GM10847 (cell line): ENCODE data around the gene C14orf39.

Source experiments
- POLR2A ChIP-seq: IDR thresholded peaks from 2 replicates; pipeline ENCODE4 v1.6.1; 2011; ENCODE audit not compliant: insufficient read length; ENCODE audit errors: extremely low read depth

The C14orf39 gene, protein sequence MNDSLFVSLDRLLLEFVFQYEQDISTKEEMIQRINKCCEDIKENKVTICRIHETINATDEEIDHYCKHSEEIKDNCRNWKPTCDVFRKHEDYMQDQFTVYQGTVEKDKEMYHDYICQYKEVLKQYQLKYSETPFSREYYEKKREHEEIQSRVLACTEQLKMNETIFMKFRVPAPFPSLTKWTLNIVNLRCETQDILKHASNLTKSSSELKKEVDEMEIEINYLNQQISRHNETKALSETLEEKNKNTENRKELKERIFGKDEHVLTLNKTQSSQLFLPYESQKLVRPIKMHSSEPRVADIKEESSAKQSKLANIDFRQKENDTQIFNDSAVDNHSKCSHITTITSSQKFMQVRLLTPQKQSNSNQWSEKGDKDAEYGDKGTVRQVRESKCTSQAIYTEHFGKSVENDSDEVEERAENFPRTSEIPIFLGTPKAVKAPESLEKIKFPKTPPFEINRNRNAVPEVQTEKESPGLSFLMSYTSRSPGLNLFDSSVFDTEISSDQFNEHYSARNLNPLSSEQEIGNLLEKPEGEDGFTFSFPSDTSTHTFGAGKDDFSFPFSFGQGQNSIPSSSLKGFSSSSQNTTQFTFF

DNA sequence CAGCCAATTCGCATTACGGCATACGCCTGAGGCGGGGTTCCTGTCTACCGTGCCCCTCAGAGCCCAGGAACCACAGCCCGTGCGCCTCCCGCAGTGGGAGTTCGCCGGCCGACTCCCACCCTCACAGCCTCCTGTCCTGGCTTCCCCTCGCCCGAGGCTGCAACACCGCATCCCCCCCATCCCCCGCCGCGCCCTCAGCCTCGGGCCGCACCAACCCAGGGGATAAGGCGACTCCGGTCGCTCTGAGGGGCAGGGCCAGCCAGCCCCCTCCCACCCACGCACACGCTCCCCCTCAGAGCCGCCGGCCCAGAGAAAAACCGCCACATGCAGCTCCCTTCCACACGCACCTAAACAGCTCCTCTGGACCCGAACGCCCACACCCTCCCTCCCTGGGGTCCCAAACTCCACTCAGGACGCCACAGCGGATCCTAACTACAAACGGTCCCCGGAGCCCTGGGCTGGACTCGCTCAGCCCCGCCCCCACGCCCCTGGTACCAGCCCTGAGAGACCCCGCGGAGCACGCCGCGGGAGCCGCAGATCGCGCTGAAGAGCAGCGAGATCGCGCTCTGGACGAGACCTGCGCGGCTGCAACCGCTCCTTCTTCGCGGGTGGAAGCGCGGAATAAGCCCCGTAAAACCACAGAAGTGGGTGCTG, at the start of gene C14orf39:
TSS of gene C14orf39 (minus strand) at position 466 of the 654 bp plus-strand sequence. CDS start 985 bp downstream, outside the sequence.
- TF ChIP-seq POLR2A: no peak

DNA sequence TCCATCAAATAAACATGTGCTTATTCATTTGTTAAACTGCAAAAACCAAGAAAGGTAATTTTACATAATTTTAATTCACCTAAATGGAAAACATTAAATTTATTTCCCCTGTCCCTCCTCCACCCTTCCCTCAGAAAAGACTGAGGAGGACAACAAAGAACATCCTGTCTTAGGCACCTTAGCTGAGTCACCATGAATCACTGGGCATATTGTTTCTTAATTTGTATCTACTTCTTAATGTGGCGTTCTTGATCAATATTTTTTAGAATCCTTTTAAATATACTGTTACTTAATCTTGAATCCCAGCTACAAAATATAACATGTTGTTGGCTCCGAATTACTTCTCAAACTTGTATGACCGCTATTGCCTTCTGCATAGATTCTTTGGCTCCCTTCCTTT, 46.6 kb upstream of the C14orf39 start:
- no peak for TF ChIP-seq POLR2A

DNA sequence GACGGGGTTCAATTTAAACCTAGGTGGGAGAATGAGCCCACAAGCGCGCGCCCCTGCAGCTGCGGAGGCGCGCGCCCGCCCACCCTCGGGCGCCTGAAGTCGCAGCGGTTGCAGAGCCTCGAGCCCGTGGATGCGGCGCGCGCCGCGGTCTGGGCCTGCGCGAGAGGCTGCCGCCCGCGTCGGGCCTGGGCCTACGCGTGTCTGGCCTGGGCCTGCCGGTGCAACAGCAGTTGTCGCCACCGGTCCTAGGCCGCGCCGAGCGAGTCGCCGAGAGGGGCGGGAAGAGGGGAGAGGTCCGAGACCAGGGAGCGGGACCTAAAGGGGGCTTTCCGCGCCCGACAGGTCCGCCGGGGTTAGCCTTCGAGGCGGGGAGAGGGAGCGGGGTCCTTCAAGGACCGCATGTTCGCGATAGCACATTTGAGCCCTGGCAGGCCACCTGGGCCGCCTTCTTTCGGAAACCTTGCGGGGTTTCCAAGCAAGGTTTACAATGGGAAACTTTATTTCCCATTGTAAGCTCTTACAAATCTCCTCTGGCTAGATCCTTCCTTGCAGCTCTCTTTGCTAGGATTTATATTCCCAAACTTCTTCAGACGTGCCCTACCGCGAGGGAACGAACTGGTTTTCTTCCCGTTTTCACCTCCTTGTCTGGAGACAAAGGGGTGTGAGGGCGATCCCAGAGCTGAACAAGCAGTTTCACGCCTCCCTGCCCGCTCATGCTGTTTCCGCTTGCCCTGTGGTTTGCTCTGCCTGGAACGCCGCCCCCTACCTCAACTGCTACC, 29.8 kb upstream of the C14orf39 start:
- TF ChIP-seq POLR2A: no peak

DNA sequence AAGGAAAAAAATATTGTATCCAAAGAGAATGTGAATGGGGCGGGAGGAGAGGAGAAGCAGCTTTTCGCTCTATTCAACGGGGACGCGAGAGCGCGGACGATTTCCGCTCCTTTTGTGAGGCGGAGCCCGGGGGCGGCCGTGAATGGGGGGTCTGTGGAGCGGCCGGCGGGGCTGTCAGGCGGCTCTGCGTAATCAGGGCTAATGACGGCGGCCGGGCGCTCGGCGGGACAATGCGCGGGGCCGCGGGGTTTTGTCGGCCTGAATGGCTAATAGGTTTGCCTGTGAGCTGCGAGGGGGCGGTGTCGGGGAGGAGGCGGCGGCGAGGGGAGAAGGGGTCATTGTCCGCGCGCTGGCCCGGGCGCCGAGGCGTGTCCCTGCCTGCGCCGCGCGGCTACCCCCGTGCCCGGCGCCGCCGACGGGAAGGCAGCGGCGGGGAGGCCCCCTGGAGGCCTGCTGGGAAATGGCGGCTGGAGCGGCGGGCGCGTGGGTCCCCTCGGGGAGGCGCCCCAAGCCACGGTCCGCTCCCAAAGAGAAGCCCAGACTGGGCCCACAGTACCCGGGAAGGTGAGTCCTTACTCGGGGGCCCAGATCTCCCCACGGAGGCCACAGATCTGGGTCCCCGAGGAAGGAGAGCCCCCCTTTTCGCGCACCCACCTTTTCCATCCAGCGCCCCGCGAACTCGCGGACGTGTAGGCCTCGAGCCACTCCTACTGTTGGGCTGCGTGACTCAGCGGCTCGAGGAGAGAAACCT, 29.1 kb upstream of the C14orf39 start:
- TF ChIP-seq POLR2A: no peak

DNA sequence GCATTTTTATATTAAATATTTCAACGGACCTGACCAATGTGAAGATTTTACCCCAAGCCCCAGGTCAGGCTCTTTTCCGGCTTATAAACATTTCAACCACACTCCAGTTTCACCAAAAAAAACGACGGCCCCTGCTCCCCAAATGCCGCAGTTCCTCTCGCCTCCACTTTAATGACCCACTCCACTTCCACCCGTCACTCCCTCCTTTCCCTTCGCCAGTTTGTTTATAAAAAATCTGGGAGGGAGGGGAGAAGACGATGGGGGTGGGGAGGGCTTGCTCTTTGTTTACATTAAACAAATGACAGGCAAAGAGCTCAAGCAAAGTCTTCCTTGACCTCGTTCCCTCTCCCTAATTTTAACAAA, 28.5 kb upstream of the C14orf39 start:
- no peak for TF ChIP-seq POLR2A

DNA sequence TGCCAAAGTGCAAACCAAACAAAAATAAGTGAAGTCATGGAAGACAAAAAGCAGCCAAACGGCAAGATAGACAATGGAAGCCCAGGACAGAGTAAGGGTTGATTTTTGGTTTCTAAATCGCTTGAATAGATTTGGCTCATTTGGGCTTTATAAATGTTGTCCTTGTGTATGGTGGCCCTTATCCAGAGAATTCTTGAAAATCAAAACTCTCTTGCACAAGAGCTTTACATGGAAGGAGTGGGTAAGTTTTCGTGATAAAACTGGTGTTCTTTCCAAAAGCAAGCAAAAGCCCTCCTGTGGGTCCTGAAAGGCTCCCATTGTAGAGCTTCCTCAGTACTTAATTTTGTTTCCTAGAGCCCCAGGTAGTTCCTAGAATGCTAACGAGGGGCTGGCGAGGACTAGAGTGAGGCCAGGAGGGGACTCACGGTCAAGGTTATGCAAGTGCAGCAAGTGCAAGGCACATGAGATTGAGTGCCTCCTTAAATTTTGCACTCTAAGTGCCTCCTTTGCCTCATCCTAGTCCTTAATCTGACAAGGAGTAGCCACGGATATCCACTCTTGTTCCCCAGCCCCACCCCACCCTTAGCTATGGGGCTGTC, 27.2 kb upstream of the C14orf39 start:
- no peak for TF ChIP-seq POLR2A

DNA sequence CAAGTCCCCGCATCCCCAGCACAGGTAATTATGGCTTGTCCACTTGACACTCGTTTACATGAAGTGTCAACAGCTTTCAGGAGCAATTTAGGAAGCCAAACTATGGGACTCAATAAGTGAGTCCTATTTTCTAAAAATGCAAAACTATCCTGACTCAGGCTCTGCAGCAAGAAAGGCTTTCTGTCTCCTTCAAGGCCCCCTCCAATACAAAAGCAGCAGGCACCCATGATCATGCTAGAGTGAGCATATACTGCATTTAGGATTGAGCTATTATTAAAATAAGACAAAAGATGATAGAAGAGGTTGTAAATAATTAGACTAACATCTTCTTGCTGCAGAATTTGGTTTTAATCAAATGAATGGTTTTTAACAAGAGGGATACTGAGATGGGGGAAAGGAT, 26.3 kb upstream of the C14orf39 start:
- TF ChIP-seq POLR2A: no peak

DNA sequence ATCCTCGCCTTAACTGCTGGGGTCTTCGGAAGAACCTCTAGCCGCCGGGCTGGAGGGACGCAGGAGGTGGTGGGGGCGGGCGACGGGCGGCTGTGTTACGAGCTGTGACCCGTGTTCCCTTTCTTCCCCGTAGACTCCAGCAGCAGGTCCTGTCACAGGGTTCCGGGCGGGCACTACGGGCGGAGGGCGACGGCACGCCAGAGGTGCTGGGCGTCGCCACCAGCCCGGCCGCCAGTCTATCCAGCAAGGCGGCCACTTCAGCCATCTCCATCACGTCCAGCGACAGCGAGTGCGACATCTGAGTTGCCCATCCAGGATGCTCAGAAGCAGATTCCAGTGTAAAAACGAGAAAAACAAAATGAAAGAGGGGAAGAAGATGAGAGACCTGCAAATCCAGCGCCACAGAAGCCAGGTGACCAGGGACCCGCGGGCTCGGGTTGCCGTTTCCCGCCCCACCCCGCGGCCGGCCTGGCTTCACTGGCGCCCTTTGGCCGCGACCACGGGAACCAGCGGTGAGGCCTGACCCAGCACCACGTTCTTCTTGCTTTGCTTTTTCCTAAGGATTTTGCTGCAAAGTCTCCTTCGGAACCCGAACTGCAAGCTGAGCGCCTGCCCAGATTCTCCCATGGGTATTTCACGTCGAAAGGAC, 25.2 kb upstream of the C14orf39 start:
- TF ChIP-seq POLR2A: no peak

DNA sequence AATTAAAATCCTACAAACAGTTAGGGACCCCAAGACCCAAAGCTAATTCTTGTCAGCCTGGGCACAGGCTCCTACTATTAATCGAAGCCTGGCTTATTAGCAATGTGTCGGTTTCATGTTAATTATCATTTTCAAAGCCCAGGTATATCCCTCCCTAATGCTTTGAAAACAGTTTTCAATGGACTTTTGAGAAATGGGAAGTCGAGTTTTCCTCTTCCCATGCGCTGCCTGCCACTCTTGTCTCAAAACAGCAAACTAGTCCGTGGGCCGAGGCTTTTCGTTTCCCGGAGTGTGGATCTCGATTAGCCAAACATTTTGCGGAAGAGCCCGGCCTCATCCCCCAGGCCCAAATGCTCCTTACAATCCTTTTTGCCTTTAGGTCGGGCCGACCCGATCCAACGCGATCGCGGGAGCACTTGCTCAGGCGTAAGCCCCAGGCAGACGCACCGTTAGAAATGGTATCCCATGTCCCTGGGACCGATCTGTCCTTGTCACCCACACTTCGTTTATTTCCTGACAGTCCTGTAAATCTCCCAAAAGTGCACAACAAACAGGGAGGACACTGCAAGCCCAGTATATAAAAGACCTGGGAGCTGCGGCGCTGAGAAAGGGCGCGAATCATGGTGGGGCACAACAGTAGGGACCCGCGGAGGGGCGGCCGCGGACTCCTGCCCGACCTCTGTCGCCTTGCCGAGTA, 24.5 kb upstream of the C14orf39 start:
- no peak for TF ChIP-seq POLR2A

DNA sequence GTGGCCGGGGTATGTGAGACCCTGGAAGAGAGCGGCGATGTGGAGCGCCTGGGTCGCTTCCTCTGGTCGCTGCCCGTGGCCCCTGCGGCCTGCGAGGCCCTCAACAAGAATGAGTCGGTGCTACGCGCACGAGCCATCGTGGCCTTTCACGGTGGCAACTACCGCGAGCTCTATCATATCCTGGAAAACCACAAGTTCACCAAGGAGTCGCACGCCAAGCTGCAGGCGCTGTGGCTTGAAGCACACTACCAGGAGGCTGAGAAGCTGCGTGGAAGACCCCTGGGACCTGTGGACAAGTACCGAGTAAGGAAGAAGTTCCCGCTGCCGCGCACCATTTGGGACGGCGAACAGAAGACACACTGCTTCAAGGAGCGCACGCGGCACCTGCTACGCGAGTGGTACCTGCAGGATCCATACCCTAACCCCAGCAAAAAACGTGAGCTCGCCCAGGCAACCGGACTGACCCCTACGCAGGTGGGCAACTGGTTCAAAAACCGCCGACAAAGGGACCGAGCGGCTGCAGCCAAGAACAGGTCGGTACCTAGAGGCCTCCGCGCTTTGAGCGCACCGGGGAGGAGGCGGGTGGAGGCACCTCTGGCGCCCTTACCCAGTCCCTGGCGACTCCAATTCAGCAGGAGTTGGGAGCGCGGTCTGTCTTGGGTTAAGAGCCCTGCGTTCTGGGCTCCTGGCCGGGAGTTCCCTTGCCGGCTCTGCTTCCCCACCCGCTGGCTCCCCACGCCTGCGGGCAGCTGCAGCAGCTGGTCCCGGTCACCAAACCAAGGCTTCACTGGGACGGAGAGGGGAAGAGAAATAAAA, 23.8 kb upstream of the C14orf39 start:
- TF ChIP-seq POLR2A: no peak

DNA sequence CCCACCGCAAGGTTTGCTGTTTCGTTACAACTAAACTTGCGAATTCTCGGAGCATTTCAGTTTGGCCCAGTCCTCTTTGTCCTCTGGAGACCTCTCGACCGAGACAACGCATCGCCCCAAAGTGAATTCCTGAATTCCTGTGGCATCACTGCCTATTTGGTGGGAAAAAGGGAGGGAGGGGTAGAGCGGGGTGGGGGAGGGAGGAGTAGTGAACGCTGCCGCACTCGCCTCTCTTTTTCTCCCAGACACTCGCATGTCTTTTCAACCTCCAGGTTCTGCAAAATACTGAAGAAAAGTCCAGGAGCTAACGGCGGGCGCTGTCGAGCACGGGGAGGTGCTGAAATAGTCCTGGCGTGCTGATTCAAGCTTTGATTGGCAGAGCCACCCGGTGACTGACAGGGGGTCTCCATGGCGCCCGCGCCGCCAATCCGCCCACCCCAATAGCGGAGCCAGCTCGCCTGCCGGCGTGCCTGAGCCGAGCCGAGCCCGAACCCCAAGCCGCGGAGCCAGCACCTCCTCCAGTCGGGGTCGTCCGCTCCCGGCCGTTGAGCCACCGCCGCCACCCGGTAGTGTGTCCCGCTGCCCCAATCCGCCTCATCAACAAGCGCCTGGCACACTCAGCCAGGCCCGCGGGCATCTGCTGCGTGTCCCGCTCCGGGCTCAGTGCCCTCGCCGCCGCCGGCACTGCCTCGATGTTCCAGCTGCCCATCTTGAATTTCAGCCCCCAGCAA, 23.0 kb upstream of the C14orf39 start, which contains the start of gene SIX6:
TSS of gene SIX6 (plus strand) at position 440 of the 731 bp plus-strand sequence. CDS start at position 693, 253 bp downstream.
- TF ChIP-seq POLR2A: no peak

DNA sequence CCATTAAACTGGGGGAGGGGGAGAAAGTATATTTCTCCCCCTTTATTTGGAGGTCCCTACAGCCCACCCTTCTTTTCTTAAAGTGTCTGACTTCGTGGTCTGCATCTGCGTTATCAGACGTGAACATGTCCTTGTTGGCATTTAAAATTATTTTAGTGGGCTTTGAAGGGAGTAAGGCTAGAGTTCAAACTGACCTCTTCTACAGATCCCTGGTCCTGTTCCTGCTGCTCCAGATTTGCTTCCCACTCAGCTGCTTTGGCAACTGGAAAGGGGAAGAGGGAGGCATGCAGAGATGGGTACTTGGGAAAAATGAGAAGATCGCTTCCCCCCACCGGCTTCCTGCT, 22.5 kb upstream of the C14orf39 start:
- no peak for TF ChIP-seq POLR2A
